Ovary (tissue), 9 donors: ENCODE results near the gene IL20. TPM values are rescaled to one million over a fixed set of nuclear protein-coding genes. Genes with fewer than 3 reads are reported as not detected.

Experiments
- DNase-seq, 5 donors: peaks; one replicate each; pipeline ENCODE4 v3.0.0-alpha.2; 2019 to 2020
- H3K27ac ChIP-seq, 2 donors: fragments of 200-600 bp; one replicate each; pipeline versions ENCODE4 v1.5.1 to v1.8.0; 2019 to 2022
- H3K27me3 ChIP-seq: fragments of 200-600 bp; one replicate; pipeline ENCODE4 v1.8.0; 2022
- H3K36me3 ChIP-seq: fragments of 200-600 bp; sonication (generic); one replicate; pipeline ENCODE4 v1.5.1; 2019
- H3K4me1 ChIP-seq: one replicate; pipeline ENCODE4 v1.8.1; 2013; ENCODE audit warnings: mild to moderate bottlenecking, moderate library complexity; ENCODE audit not compliant: insufficient read depth
- H3K4me3 ChIP-seq: fragments of 200-600 bp; sonication (generic); one replicate; pipeline ENCODE4 v1.5.1; 2017
- H3K9me3 ChIP-seq, 2 donors: fragments of 200-600 bp in 1 of 2; sonication (generic) in 1 of 2; one replicate each; pipeline versions ENCODE4 v1.5.1 to v1.8.1; 2013 to 2019; ENCODE audit warnings: mild to moderate bottlenecking in 1 of 2, moderate library complexity in 1 of 2
- CTCF ChIP-seq, 3 donors: fragments of 450-650 bp in 2 of 3; fragments of 200-600 bp in 1 of 3; IDR thresholded peaks; one replicate each; pipeline versions ENCODE4 v1.5.1 to v1.8.0; 2016 to 2022; ENCODE audit warnings: antibody characterized with exemption in 3 of 3, mild to moderate bottlenecking in 1 of 3
- EP300 ChIP-seq: sonication (generic); formaldehyde crosslinking; IDR thresholded peaks from one replicate; pipeline ENCODE4 v1.6.1; 2017; ENCODE audit warnings: antibody characterized with exemption
- POLR2A ChIP-seq: fragments of 450-650 bp; IDR thresholded peaks from one replicate; pipeline ENCODE4 v1.6.1; 2017; ENCODE audit warnings: antibody characterized with exemption, mild to moderate bottlenecking, moderate library complexity
- WGBS, 3 donors: extraction: QIAGEN DNeasy Blood & Tissue Kit in 1 of 3; methylation state at CpG; one replicate each; pipeline versions ENCODE4 v1.1.5 to v1.1.7; 2013 to 2017; 5-methylcytosine and 5-hydroxymethylcytosine counted together
- intact Hi-C, 4 donors: fragments of 100-400 bp; cut with DNase I; formaldehyde crosslinking; loops; one replicate each; pipeline versions ENCODE4 v1.11.0 to v1.15.1; 2022 to 2023
- polyA plus RNA-seq, 2 donors: library from polyadenylated mRNA; stranded (reverse); fragments of 200-250 nt in 1 of 2; fragments of 350-450 nt in 1 of 2; fragmentation: Illumina TruSeq in 1 of 2; extraction: RNeasy Lipid Tissue Mini Kit (QIAGEN cat#74804) in 1 of 2; gene quantifications; one replicate each; pipeline ENCODE4 v1.2.3, GENCODE V29; 2013 to 2014
- total RNA-seq, 7 donors: library from RNA; depleted of rRNA in 2 of 7; stranded (reverse); fragments of >200 nt in 2 of 7; fragmentation: NEBNext Ultra II Directional in 3 of 7; extraction: Animal tissue kit (Norgen Biotek cat#: 25700) in 3 of 7; gene quantifications; one replicate each; pipeline versions ENCODE4 v1.1.0 to v1.2.4, GENCODE V29; 2016 to 2023
- donor health status: DM: no; HTN: no; CAD: no; lungs with moderate emphysema.
- donor health status: DM: no; HTN: no; CAD: no.
- donor health status: Bipolar disorder and iron deficiency.
- donor health status: DM: yes; HTN: yes; CAD: no.
- donor health status: DM: no; HTN: no; CAD: no.
- donor health status: DM: yes; HTN: yes; CAD: no.

The IL20 gene
- total and polyA plus RNA-seq, 9 donors: 0.30 to 2.6 TPM; not detected in 7

GRCh38 chr1:206824331-206824730 lies 41.1 kb upstream of the IL20 start:
- H3K4me1 ChIP-seq: no peaks in the 10 kb centered on the region
- no peak for DNase-seq
- H3K4me3 ChIP-seq: no peak overlapping the region
- no peaks in the 10 kb centered on the region for H3K27me3 ChIP-seq
- WGBS, 3 donors: 61 to 67% (median 63%) methylated on average over 3 of the region's 3 CpGs
- H3K27ac ChIP-seq: no peak overlapping the region
- H3K36me3 ChIP-seq: no peaks in the 10 kb centered on the region
- TF ChIP-seq EP300 (no peak), POLR2A (no peak), CTCF (IDR thresholded peaks at IDR 0.05) (no peak)
- no peaks in the 10 kb centered on the region for H3K9me3 ChIP-seq
- intact Hi-C loops: no loop called here

GRCh38 chr1:206826394-206826793 lies 39.0 kb upstream of the IL20 start:
- 38 to 45% (median 44%) methylated on average over 4 of the region's 4 CpGs for WGBS, 3 donors
- H3K27me3 ChIP-seq: no peaks in the 10 kb centered on the region
- intact Hi-C loops: no loop called here
- H3K36me3 ChIP-seq: no peaks in the 10 kb centered on the region
- H3K4me3 ChIP-seq: no peak overlapping the region
- TF ChIP-seq POLR2A (no peak), CTCF (IDR thresholded peaks at IDR 0.05) (no peak), EP300 (no peak)
- no peaks in the 10 kb centered on the region for H3K4me1 ChIP-seq
- H3K9me3 ChIP-seq: no peaks in the 10 kb centered on the region
- no peak for DNase-seq
- no peak overlapping the region for H3K27ac ChIP-seq

- Histone ChIP-seq H3K36me3 (no peaks in the 10 kb centered on the region), H3K27me3 (no peaks in the 10 kb centered on the region), H3K9me3 (no peaks in the 10 kb centered on the region), H3K4me3 (no peak overlapping the region), H3K4me1 (no peaks in the 10 kb centered on the region), H3K27ac (no peak overlapping the region)
- intact Hi-C loops: no loop called here
- WGBS, 3 donors: 84 to 100% (median 90%) methylated on average over 1 of the region's 1 CpG
- TF ChIP-seq CTCF (IDR thresholded peaks at IDR 0.05) (no peak), EP300 (no peak), POLR2A (no peak)
- DNase-seq: no peak
Observed at GRCh38 chr1:206828061-206828460, 37.4 kb upstream of the IL20 start.

- H3K27me3 ChIP-seq: no peaks in the 10 kb centered on the region
- H3K4me3 ChIP-seq: no peak overlapping the region
- WGBS, 3 donors: 77 to 80% (median 77%) methylated on average over 4 of the region's 4 CpGs
- no peak for TF ChIP-seq POLR2A
- TF ChIP-seq EP300: no peak
- no peak for DNase-seq
- H3K36me3 ChIP-seq: no peaks in the 10 kb centered on the region
- no peak overlapping the region for H3K27ac ChIP-seq
- intact Hi-C loops: no loop called here
- no peaks in the 10 kb centered on the region for H3K4me1 ChIP-seq
- H3K9me3 ChIP-seq: no peaks in the 10 kb centered on the region
Observed at GRCh38 chr1:206828765-206829164, 36.7 kb upstream of the IL20 start.

GRCh38 chr1:206829282-206829681 lies 36.1 kb upstream of the IL20 start:
- TF ChIP-seq EP300 (no peak), POLR2A (no peak), CTCF (IDR thresholded peaks at IDR 0.05) (no peak)
- H3K27ac ChIP-seq: no peak overlapping the region
- DNase-seq: no peak

More at GRCh38 chr1:206829282-206829681, 36.1 kb upstream of the IL20 start:
- H3K4me1 ChIP-seq: no peaks in the 10 kb centered on the region
- H3K9me3 ChIP-seq: no peaks in the 10 kb centered on the region
- WGBS, 3 donors: 89 to 91% (median 89%) methylated on average over 6 of the region's 6 CpGs
- no peaks in the 10 kb centered on the region for H3K27me3 ChIP-seq
- no peaks in the 10 kb centered on the region for H3K36me3 ChIP-seq
- H3K4me3 ChIP-seq: no peak overlapping the region
- intact Hi-C loops: no loop called here
